Spleen (tissue), 11 donors: Measurements from ENCODE around the gene ADAMTS1. TPM values are rescaled to one million over a fixed set of nuclear protein-coding genes. Genes with fewer than 3 reads are reported as not detected.

Source experiments
- DNase-seq: peaks from one replicate; pipeline ENCODE4 v3.0.0-alpha.2; 2020
- H3K27ac ChIP-seq, 8 donors: fragments of 200-600 bp; sonication (generic) in 7 of 8; 1 replicate in 4 of 8; 2 replicates in 4 of 8; pipeline versions ENCODE4 v1.5.0 to v1.8.0; 2016 to 2021; ENCODE audit warnings: inconsistent platforms in 4 of 8, mild to moderate bottlenecking in 4 of 8, moderate library complexity in 1 of 8
- H3K27me3 ChIP-seq, 7 donors: fragments of 200-600 bp; sonication (generic) in 6 of 7; replicated peaks in 1 of 7; 1 replicate in 4 of 7; 2 replicates in 3 of 7; pipeline versions ENCODE4 v1.5.0 to v1.8.0; 2016 to 2021; ENCODE audit warnings: inconsistent platforms in 3 of 7, mild to moderate bottlenecking in 1 of 7
- H3K36me3 ChIP-seq, 6 donors: fragments of 200-600 bp; sonication (generic) in 5 of 6; 1 replicate in 4 of 6; 2 replicates in 2 of 6; pipeline versions ENCODE4 v1.5.0 to v1.8.0; 2016 to 2021; ENCODE audit warnings: inconsistent platforms in 2 of 6
- H3K4me1 ChIP-seq, 6 donors: fragments of 200-600 bp; sonication (generic) in 5 of 6; 1 replicate in 3 of 6; 2 replicates in 3 of 6; pipeline versions ENCODE4 v1.5.0 to v1.8.0; 2016 to 2021; ENCODE audit warnings: inconsistent platforms in 3 of 6
- H3K4me3 ChIP-seq, 8 donors: fragments of 200-600 bp; sonication (generic) in 7 of 8; 1 replicate in 4 of 8; 2 replicates in 4 of 8; pipeline versions ENCODE4 v1.5.0 to v1.8.0; 2016 to 2021; ENCODE audit warnings: inconsistent platforms in 4 of 8, mild to moderate bottlenecking in 4 of 8, moderate library complexity in 2 of 8
- H3K9me3 ChIP-seq, 8 donors: fragments of 200-600 bp; sonication (generic) in 7 of 8; 1 replicate in 4 of 8; 2 replicates in 4 of 8; pipeline versions ENCODE4 v1.5.0 to v1.8.0; 2016 to 2021; ENCODE audit warnings: inconsistent platforms in 4 of 8
- CTCF ChIP-seq, 11 experiments: fragments of 200-600 bp in 7 of 11; fragments of 450-650 bp in 4 of 11; sonication (generic) in 4 of 11; IDR thresholded peaks in 8 of 11; conservative IDR thresholded peaks in 3 of 11; 1 replicate in 7 of 11; 2 replicates in 4 of 11; pipeline versions ENCODE4 v1.4.0 to v1.8.0; 2016 to 2021; ENCODE audit warnings: antibody characterized with exemption in 11 of 11, inconsistent platforms in 4 of 11, mild to moderate bottlenecking in 1 of 11
- POLR2A ChIP-seq, 3 donors: fragments of 450-650 bp; IDR thresholded peaks; one replicate each; pipeline ENCODE4 v1.5.1; 2017; ENCODE audit warnings: antibody characterized with exemption in 3 of 3, mild to moderate bottlenecking in 1 of 3
- POLR2AphosphoS5 ChIP-seq, 3 donors: sonication (generic); formaldehyde crosslinking; IDR thresholded peaks; one replicate each; pipeline ENCODE4 v1.5.1; 2017; ENCODE audit warnings: antibody characterized with exemption in 3 of 3
- WGBS, 5 donors: extraction: QIAGEN DNeasy Blood & Tissue Kit in 3 of 5; methylation state at CpG; one replicate each; pipeline versions ENCODE4 v1.1.5 to v1.1.7; 2013 to 2018; 5-methylcytosine and 5-hydroxymethylcytosine counted together
- intact Hi-C: fragments of 100-400 bp; cut with DNase I; formaldehyde crosslinking; loops from one replicate; pipeline ENCODE4 v1.15.0; 2023; ENCODE audit warnings: low total_unique reads
- polyA plus RNA-seq, 3 donors: library from polyadenylated mRNA; stranded (reverse); fragments of 200-250 nt; gene quantifications; one replicate each; pipeline ENCODE4 v1.2.1, GENCODE V29; 2013
- total RNA-seq, 7 donors: library from RNA; depleted of rRNA in 3 of 7; stranded (reverse); fragments of >200 nt in 3 of 7; fragmentation: NEBNext Ultra II Directional in 4 of 7; extraction: Animal tissue kit (Norgen Biotek cat#: 25700) in 4 of 7; gene quantifications; one replicate each; pipeline versions ENCODE4 v1.1.0 to v1.2.1, GENCODE V29; 2016 to 2021
- donor health status: healthy with polysubstance abuse.
- donor health status: DM: no; HTN: no; CAD: no; lungs with moderate emphysema.
- donor health status: DM: no; HTN: no; CAD: no.
- donor health status: Bipolar disorder and iron deficiency.
- donor health status: healthy.
- donor health status: DM: no; HTN: no; CAD: no.
- donor health status: DM: yes; HTN: yes; CAD: no.

The ADAMTS1 gene
- total and polyA plus RNA-seq, 10 donors = 2.3 to 71.6 (median 21.9) TPM

- intact Hi-C loops = no loop called here
- WGBS, 5 donors = 43 to 84% (median 75%) methylated on average over 2 of the region's 2 CpGs
Measured at GRCh38 chr21:26835714-26836265, 9.4 kb downstream of the ADAMTS1 start.

GRCh38 chr21:26835027-26835713 is 10.0 kb downstream of the ADAMTS1 start:
- Histone ChIP-seq H3K9me3 (no peaks in the 10 kb centered on the region), H3K27me3 (no peaks in the 10 kb centered on the region), H3K36me3 (peaks cover 0 to 42% (median 10%) of the 10 kb centered on the region in 6 donors), H3K4me3 (no peak overlapping the region), H3K4me1 (peaks cover 0 to 25% (median 5%) of the 10 kb centered on the region in 6 donors), H3K27ac (no peak overlapping the region)
- TF ChIP-seq CTCF (IDR thresholded peaks at IDR 0.05 in 8 of 11, conservative IDR thresholded peaks at IDR 0.05 in 3 of 11) (no peak), POLR2AphosphoS5 (IDR thresholded peaks at IDR 0.05) (peak in 1 of 3 donors; percentile 37)
- WGBS, 5 donors = 74 to 82% (median 75%) methylated on average over 7 of the region's 7 CpGs
- intact Hi-C loops = no loop called here
- no peak for DNase-seq

More at GRCh38 chr21:26835714-26836265, 9.4 kb downstream of the ADAMTS1 start:
- Histone ChIP-seq H3K4me3 (no peak overlapping the region), H3K27ac (no peak overlapping the region), H3K4me1 (peaks cover 0 to 31% (median 8%) of the 10 kb centered on the region in 6 donors), H3K36me3 (peaks cover 0 to 48% (median 13%) of the 10 kb centered on the region in 6 donors), H3K9me3 (no peaks in the 10 kb centered on the region), H3K27me3 (no peaks in the 10 kb centered on the region)
- TF ChIP-seq POLR2AphosphoS5 (IDR thresholded peaks at IDR 0.05) (no peak), CTCF (IDR thresholded peaks at IDR 0.05 in 8 of 11, conservative IDR thresholded peaks at IDR 0.05 in 3 of 11) (no peak), POLR2A (IDR thresholded peaks at IDR 0.05) (no peak)
- no peak for DNase-seq

- H3K27me3 ChIP-seq = no peaks in the 10 kb centered on the region
- no peak overlapping the region for H3K4me3 ChIP-seq
- H3K27ac ChIP-seq = no peak overlapping the region
- WGBS, 5 donors = 74 to 90% (median 83%) methylated on average over 2 of the region's 2 CpGs
- H3K4me1 ChIP-seq = peaks cover 0 to 16% (median 4%) of the 10 kb centered on the region in 6 donors
- H3K36me3 ChIP-seq = peaks cover 0 to 34% (median 9%) of the 10 kb centered on the region in 6 donors
- DNase-seq = no peak
- intact Hi-C loops = no loop called here
- H3K9me3 ChIP-seq = no peaks in the 10 kb centered on the region
- TF ChIP-seq POLR2AphosphoS5 (IDR thresholded peaks at IDR 0.05) (no peak), POLR2A (IDR thresholded peaks at IDR 0.05) (no peak), CTCF (IDR thresholded peaks at IDR 0.05 in 8 of 11, conservative IDR thresholded peaks at IDR 0.05 in 3 of 11) (peak in 2 of 11 experiments; percentile 11 to 18)
Measured at GRCh38 chr21:26834181-26834905, 10.9 kb downstream of the ADAMTS1 start.
